Adrenal gland (tissue), 12 donors: ENCODE results near the gene CD59. TPM values are rescaled to one million over a fixed set of nuclear protein-coding genes. Genes with fewer than 3 reads are reported as not detected.
"Not testable (repeated sequence)": the region's sequence is repeated elsewhere in the genome, so short reads cannot be mapped to it uniquely, and the experiment has no call there.

ENCODE experiments used
- DNase-seq, 7 donors: peaks; one replicate each; pipeline ENCODE4 v3.0.0-alpha.2; 2019 to 2020
- H3K27ac ChIP-seq, 5 donors: fragments of 200-600 bp; sonication (generic) in 4 of 5; 1 replicate in 3 of 5; 2 replicates in 2 of 5; pipeline versions ENCODE4 v1.5.1 to v1.8.0; 2016 to 2020; ENCODE audit warnings: mild to moderate bottlenecking in 1 of 5
- H3K27me3 ChIP-seq: fragments of 200-600 bp; 2 replicates; pipeline ENCODE4 v1.8.0; 2021
- H3K36me3 ChIP-seq, 2 donors: fragments of 200-600 bp; replicated peaks in 1 of 2; 1 replicate in 1 of 2; 2 replicates in 1 of 2; pipeline versions ENCODE4 v1.5.1 to v1.8.0; 2018 to 2022
- H3K4me1 ChIP-seq, 2 donors: fragments of 200-600 bp; replicated peaks in 1 of 2; 1 replicate in 1 of 2; 2 replicates in 1 of 2; pipeline versions ENCODE4 v1.5.1 to v1.8.0; 2018 to 2021
- H3K4me3 ChIP-seq, 4 donors: fragments of 200-600 bp; sonication (generic) in 3 of 4; one replicate each; pipeline ENCODE4 v1.5.1; 2016 to 2018
- H3K9me3 ChIP-seq, 3 donors: fragments of 200-600 bp; sonication (generic) in 1 of 3; replicated peaks in 1 of 3; 1 replicate in 2 of 3; 2 replicates in 1 of 3; pipeline versions ENCODE4 v1.5.1 to v1.8.0; 2016 to 2021
- POLR2A ChIP-seq, 2 donors: fragments of 450-650 bp; IDR thresholded peaks; one replicate each; pipeline ENCODE4 v1.6.1; 2017; ENCODE audit warnings: antibody characterized with exemption in 2 of 2, mild to moderate bottlenecking in 2 of 2, moderate library complexity in 1 of 2
- WGBS, 4 donors: extraction: QIAGEN DNeasy Blood & Tissue Kit in 2 of 4; methylation state at CpG; one replicate each; pipeline versions ENCODE4 v1.1.5 to v1.1.7; 2013 to 2017; 5-methylcytosine and 5-hydroxymethylcytosine counted together
- intact Hi-C, 2 donors: fragments of 100-400 bp; cut with DNase I; formaldehyde crosslinking; loops; one replicate each; pipeline versions ENCODE4 v1.14.1 to v1.15.0; 2022 to 2023
- polyA plus RNA-seq, 3 donors: library from polyadenylated mRNA; stranded (reverse); fragments of 200-250 nt in 2 of 3; fragments of 350-450 nt in 1 of 3; fragmentation: Illumina TruSeq in 1 of 3; extraction: RNeasy Lipid Tissue Mini Kit (QIAGEN cat#74804) in 1 of 3; gene quantifications; one replicate each; pipeline ENCODE4 v1.2.3, GENCODE V29; 2013 to 2014
- total RNA-seq, 9 donors: library from RNA; depleted of rRNA in 4 of 9; stranded (reverse); fragments of >200 nt in 4 of 9; fragments of 120-200 nt in 1 of 9; fragmentation: NEBNext Ultra II Directional in 1 of 9; extraction: Animal tissue kit (Norgen Biotek cat#: 25700) in 1 of 9; gene quantifications; one replicate each; pipeline versions ENCODE4 v1.1.0 to v1.2.4, GENCODE V29; 2013 to 2023
- TF ChIP-seq, protein P1 (sequence below), 6 experiments: fragments of 450-650 bp in 4 of 6; fragments of 200-600 bp in 2 of 6; sonication (generic) in 1 of 6; IDR thresholded peaks; 1 replicate in 5 of 6; 2 replicates in 1 of 6; pipeline versions ENCODE4 v1.5.1 to v1.8.0; 2016 to 2021; ENCODE audit warnings: antibody characterized with exemption in 6 of 6, mild to moderate bottlenecking in 2 of 6, moderate library complexity in 1 of 6
- donor health status: healthy with polysubstance abuse.
- donor health status: Bipolar disorder and iron deficiency.
- donor health status: DM: yes; HTN: yes; CAD: no.
- donor health status: DM: no; HTN: no; CAD: no.
- donor health status: DM: no; HTN: no; CAD: no.
- donor health status: DM: yes; HTN: yes; CAD: no.

CD59 gene
- total and polyA plus RNA-seq, 12 donors: 59.5 to 562 (median 405) TPM

DNA sequence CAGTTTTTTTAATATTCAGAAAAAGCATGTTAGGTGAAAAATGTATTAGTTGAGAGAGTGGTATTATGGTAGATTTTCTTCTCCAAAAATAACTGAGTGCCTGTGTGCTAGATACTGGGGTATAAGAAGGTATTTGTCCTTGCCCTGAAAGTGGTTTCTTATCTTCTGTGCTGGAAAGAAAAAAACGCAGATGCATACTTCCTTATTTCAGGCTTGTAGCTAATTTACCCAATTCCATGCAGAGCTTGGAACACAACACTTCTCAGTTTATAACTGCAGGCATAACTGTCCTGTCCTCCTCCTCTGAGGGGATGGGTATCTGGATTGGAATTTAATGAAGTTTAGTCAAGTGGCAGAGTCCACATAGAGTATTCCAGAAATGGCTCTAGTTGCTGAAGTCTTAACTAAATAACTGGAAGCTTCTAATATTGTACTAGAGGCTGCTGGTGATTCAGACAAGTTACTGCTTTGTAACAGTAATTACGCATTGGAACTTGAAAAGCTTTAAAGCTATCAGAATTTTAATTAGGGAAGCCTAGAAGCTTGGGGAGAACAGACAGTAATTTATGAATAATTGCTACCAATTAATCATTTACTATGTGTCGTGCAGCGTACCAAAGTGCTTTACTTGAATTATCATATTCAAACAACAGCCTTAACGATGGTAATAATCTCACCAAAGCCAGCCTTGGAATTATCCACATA, 22.9 kb downstream of the CD59 start:
- peaks cover 0 to 52% of the 10 kb centered on the region in 2 donors for H3K36me3 ChIP-seq
- no peaks in the 10 kb centered on the region for H3K9me3 ChIP-seq
- TF ChIP-seq POLR2A (IDR thresholded peaks at IDR 0.05): no peak
- TF ChIP-seq, protein P1, sequence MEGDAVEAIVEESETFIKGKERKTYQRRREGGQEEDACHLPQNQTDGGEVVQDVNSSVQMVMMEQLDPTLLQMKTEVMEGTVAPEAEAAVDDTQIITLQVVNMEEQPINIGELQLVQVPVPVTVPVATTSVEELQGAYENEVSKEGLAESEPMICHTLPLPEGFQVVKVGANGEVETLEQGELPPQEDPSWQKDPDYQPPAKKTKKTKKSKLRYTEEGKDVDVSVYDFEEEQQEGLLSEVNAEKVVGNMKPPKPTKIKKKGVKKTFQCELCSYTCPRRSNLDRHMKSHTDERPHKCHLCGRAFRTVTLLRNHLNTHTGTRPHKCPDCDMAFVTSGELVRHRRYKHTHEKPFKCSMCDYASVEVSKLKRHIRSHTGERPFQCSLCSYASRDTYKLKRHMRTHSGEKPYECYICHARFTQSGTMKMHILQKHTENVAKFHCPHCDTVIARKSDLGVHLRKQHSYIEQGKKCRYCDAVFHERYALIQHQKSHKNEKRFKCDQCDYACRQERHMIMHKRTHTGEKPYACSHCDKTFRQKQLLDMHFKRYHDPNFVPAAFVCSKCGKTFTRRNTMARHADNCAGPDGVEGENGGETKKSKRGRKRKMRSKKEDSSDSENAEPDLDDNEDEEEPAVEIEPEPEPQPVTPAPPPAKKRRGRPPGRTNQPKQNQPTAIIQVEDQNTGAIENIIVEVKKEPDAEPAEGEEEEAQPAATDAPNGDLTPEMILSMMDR (IDR thresholded peaks at IDR 0.05): no peak
- H3K27ac ChIP-seq: no peak overlapping the region
- H3K27me3 ChIP-seq: no peaks in the 10 kb centered on the region
- H3K4me1 ChIP-seq: peaks cover 0 to 18% of the 10 kb centered on the region in 2 donors
- WGBS, 4 donors: 64 to 67% (median 65%) methylated on average over 5 of the region's 5 CpGs
- intact Hi-C loops: no loop called here
- H3K4me3 ChIP-seq: no peak overlapping the region
- DNase-seq: no peak

DNA sequence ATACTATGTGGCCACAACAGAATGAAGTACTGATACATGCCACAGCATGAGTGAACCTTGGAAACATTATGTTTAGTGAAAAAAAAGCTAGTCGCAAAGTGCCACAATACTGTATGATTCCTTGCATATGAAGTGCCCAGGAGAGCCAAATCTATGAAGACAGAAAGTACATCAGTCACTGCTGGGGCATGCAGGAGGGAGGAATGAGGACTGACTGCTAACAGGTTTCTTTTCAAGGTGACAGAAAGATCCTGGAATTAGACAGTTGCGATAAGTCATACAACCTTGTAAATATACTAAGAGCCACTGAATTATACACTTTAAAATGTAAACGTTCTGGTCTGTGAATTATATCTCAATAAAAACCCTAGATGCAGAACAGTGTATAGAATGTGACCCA, 23.8 kb downstream of the CD59 start:
- peaks cover 0 to 48% of the 10 kb centered on the region in 2 donors for H3K36me3 ChIP-seq
- no peaks in the 10 kb centered on the region for H3K9me3 ChIP-seq
- no peak for DNase-seq
- peaks cover 0 to 18% of the 10 kb centered on the region in 2 donors for H3K4me1 ChIP-seq
- WGBS, 4 donors: 55 to 64% (median 62%) methylated on average over 3 of the region's 3 CpGs
- no peak overlapping the region for H3K27ac ChIP-seq
- TF ChIP-seq, protein P1 (IDR thresholded peaks at IDR 0.05): no peak
- no peak for TF ChIP-seq POLR2A (IDR thresholded peaks at IDR 0.05)
- intact Hi-C loops: no loop called here
- H3K27me3 ChIP-seq: no peaks in the 10 kb centered on the region
- H3K4me3 ChIP-seq: no peak overlapping the region

DNA sequence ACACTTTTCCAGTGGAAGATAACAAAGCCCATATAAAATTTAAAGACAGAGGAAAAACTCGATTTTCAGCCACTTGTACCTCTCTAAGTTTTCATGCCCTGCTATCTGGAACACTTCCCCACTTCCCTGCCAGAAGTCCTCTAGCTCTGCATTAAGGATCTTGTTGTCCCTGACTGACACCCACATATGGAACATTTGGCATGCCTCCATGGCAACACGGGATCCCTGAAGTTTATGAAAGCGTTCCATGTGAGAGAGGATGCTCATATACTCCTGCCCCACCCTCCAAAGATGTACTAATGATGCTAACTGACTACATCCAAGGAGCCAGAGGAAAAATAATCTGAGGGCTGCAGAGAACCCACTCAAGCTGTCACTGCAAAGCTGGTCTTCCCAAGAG, 26.8 kb downstream of the CD59 start:
- TF ChIP-seq, protein P1 (IDR thresholded peaks at IDR 0.05): no peak
- no peak for TF ChIP-seq POLR2A (IDR thresholded peaks at IDR 0.05)

DNA sequence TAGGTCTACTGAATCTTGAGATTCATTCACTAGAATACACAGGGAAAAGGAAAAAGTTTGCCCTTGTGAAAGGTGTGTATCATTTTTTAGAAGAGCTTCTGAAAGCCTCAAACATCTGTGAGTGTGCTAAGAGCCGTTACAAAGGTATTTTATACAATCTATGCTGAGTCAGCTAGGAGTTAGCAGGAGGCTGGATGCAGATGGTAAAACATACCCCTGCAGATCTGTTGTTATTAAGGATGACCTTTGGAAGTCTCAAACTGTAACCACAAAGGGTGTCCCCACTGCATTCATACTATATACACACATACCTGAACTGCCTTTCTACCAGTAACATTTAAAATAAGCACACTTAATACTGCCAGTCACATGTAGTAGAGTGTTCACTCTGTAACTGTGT, 27.2 kb downstream of the CD59 start:
- no peak for DNase-seq
- H3K27me3 ChIP-seq: no peaks in the 10 kb centered on the region
- H3K4me3 ChIP-seq: no peak overlapping the region
- H3K36me3 ChIP-seq: peaks cover 0 to 28% of the 10 kb centered on the region in 2 donors
- no peaks in the 10 kb centered on the region for H3K9me3 ChIP-seq
- TF ChIP-seq POLR2A (IDR thresholded peaks at IDR 0.05): no peak
- TF ChIP-seq, protein P1 (IDR thresholded peaks at IDR 0.05): no peak
- WGBS, 4 donors: 76 to 97% (median 85%) methylated on average over 1 of the region's 1 CpG
- no peak overlapping the region for H3K27ac ChIP-seq
- intact Hi-C loops: no loop called here
- peaks cover 0 to 28% of the 10 kb centered on the region in 2 donors for H3K4me1 ChIP-seq

More for the DNA sequence above, 26.8 kb downstream of the CD59 start:
- H3K27me3 ChIP-seq: no peaks in the 10 kb centered on the region
- H3K4me3 ChIP-seq: no peak overlapping the region
- peaks cover 0 to 27% of the 10 kb centered on the region in 2 donors for H3K4me1 ChIP-seq
- no peak for DNase-seq
- H3K36me3 ChIP-seq: peaks cover 0 to 32% of the 10 kb centered on the region in 2 donors
- no peaks in the 10 kb centered on the region for H3K9me3 ChIP-seq
- 65 to 77% (median 71%) methylated on average over 3 of the region's 3 CpGs for WGBS, 4 donors
- intact Hi-C loops: no loop called here
- no peak overlapping the region for H3K27ac ChIP-seq

DNA sequence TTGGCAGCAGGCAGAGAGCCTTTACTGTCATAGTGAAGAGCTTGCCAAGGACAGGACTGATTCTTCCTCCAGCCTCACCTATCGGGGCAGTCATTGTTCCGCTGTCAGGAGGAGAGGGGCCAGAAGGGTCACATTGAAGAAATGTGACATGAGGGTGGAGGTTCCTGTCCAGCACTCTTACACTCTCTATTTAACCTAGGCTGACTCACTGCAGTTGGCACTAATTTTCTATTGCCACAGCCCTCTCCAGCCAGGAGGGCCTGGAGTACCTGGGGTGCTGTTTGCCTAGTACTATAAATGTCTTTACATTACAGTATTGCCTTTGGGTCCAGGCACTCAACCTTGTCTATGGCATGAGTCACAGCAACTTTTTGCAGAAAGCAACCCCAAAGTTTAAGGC, 28.4 kb downstream of the CD59 start:
- H3K36me3 ChIP-seq: peaks cover 0 to 24% of the 10 kb centered on the region in 2 donors
- intact Hi-C loops, H3K4me3 ChIP-seq, H3K27me3 ChIP-seq, H3K9me3 ChIP-seq: not testable (repeated sequence)
- peak in 2 of 7 donors; percentile 20 to 36 for DNase-seq
- H3K4me1 ChIP-seq: peaks cover 0 to 23% of the 10 kb centered on the region in 2 donors
- H3K27ac ChIP-seq: peak overlapping the region in 1 of 5 donors; percentile 45
- 70 to 100% (median 88%) methylated on average over 1 to 2 of the region's 2 CpGs; no CpG with 5 or more reads in 1 of the 4 donors for WGBS, 4 donors
